SK-N-SH (cell line): ENCODE data around the gene MTA3.

Source experiments
- EP300 ChIP-seq, 2 experiments: IDR thresholded peaks; 2 replicates each; pipeline versions ENCODE4 v1.4.0 to v1.6.1; 2012; ENCODE audit warnings: borderline replicate concordance in 1 of 2, low read depth in 1 of 2, low read length in 1 of 2
- EZH2phosphoT487 ChIP-seq: fragments of 200-600 bp; sonication (generic); IDR thresholded peaks from 2 replicates; pipeline ENCODE4 v1.6.1; 2017; ENCODE audit warnings: low read depth, mixed run types, mild to moderate bottlenecking, antibody characterized with exemption, moderate library complexity, borderline replicate concordance
- MAX ChIP-seq: IDR thresholded peaks from 2 replicates; pipeline ENCODE4 v1.4.0; 2012; ENCODE audit warnings: low read depth
- MXI1 ChIP-seq: IDR thresholded peaks from 2 replicates; pipeline ENCODE4 v1.6.1; 2012; ENCODE audit warnings: mild to moderate bottlenecking, low read depth, low read length, improper control_type of control experiment
- POLR2AphosphoS5 ChIP-seq: IDR thresholded peaks from 2 replicates; pipeline ENCODE4 v1.6.1; 2012; ENCODE audit warnings: low read depth, low read length
- REST ChIP-seq: IDR thresholded peaks from 2 replicates; pipeline ENCODE4 v1.6.1; 2012; ENCODE audit warnings: mild to moderate bottlenecking, low read depth, low read length, moderate library complexity
- TAF1 ChIP-seq: IDR thresholded peaks from 2 replicates; pipeline ENCODE4 v1.6.1; 2012; ENCODE audit warnings: low read depth, mild to moderate bottlenecking, low read length, moderate library complexity, borderline replicate concordance
- TEAD4 ChIP-seq: IDR thresholded peaks from 2 replicates; pipeline ENCODE4 v1.4.0; 2012; ENCODE audit warnings: mild to moderate bottlenecking, borderline replicate concordance; ENCODE audit not compliant: insufficient read depth
- YY1 ChIP-seq: IDR thresholded peaks from 2 replicates; pipeline ENCODE4 v1.4.0; 2012; ENCODE audit warnings: low read depth, mild to moderate bottlenecking
- ZBTB33 ChIP-seq: IDR thresholded peaks from 2 replicates; pipeline ENCODE4 v1.4.0; 2012; ENCODE audit warnings: low read depth, borderline replicate concordance
- TF ChIP-seq, protein P1 (sequence below): fragments of 200-600 bp; sonication (generic); IDR thresholded peaks from 2 replicates; pipeline ENCODE4 v1.6.1; 2017; ENCODE audit warnings: antibody characterized with exemption, mild to moderate bottlenecking, moderate library complexity
- TF ChIP-seq, protein P2 (sequence below): fragments of 150-350 bp; IDR thresholded peaks from 2 replicates; pipeline ENCODE4 v1.6.1; 2017; ENCODE audit warnings: antibody characterized with exemption, low read length, low read depth, borderline replicate concordance

GRCh38 chr2:42769583-42770287 lies 201.3 kb downstream of the MTA3 start:
- TF ChIP-seq, protein P1, sequence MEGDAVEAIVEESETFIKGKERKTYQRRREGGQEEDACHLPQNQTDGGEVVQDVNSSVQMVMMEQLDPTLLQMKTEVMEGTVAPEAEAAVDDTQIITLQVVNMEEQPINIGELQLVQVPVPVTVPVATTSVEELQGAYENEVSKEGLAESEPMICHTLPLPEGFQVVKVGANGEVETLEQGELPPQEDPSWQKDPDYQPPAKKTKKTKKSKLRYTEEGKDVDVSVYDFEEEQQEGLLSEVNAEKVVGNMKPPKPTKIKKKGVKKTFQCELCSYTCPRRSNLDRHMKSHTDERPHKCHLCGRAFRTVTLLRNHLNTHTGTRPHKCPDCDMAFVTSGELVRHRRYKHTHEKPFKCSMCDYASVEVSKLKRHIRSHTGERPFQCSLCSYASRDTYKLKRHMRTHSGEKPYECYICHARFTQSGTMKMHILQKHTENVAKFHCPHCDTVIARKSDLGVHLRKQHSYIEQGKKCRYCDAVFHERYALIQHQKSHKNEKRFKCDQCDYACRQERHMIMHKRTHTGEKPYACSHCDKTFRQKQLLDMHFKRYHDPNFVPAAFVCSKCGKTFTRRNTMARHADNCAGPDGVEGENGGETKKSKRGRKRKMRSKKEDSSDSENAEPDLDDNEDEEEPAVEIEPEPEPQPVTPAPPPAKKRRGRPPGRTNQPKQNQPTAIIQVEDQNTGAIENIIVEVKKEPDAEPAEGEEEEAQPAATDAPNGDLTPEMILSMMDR = no peak
- TF ChIP-seq, protein P2, sequence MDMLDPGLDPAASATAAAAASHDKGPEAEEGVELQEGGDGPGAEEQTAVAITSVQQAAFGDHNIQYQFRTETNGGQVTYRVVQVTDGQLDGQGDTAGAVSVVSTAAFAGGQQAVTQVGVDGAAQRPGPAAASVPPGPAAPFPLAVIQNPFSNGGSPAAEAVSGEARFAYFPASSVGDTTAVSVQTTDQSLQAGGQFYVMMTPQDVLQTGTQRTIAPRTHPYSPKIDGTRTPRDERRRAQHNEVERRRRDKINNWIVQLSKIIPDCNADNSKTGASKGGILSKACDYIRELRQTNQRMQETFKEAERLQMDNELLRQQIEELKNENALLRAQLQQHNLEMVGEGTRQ = no peak
- no peak for TF ChIP-seq ZBTB33
- no peak for TF ChIP-seq EP300 (IDR thresholded peaks at IDR 0.05; ENCODE audit: borderline replicate concordance in 1 of 2, low read depth in 1 of 2, low read length in 1 of 2)
- no peak for TF ChIP-seq POLR2AphosphoS5
- no peak for TF ChIP-seq EZH2phosphoT487
- no peak for TF ChIP-seq MAX
- no peak for TF ChIP-seq YY1
- TF ChIP-seq REST = no peak
- TF ChIP-seq TEAD4 = no peak
- TF ChIP-seq MXI1 = no peak
- no peak for TF ChIP-seq TAF1
